ENCODE measurements around the gene PNMA8A.

- TF ChIP-seq EZH2 (IDR thresholded peaks at IDR 0.05; ENCODE audit: borderline replicate concordance, insufficient read depth, low read depth, low read length, poor library complexity, severe bottlenecking), result no peak
- no peak for TF ChIP-seq CTCF (IDR thresholded peaks at IDR 0.05)
Observed at GRCh38 chr19:46486358-46486757, 15.0 kb upstream of the PNMA8A start.

Data from B cell (primary cell).